IMR-90 (cell line): ENCODE data around the gene COL19A1. TPM values are rescaled to one million over a fixed set of nuclear protein-coding genes. Genes with fewer than 3 reads are reported as not detected.

Experiments used
- ATAC-seq: fragments of 200-7000 bp; cut with Tn5 transposase; 2 replicates; pipeline ENCODE4 v1.9.1; 2020; ENCODE audit warnings: low read depth, mild to moderate bottlenecking, moderate library complexity
- BruUV-seq: library from RNA; stranded (reverse); fragments of 400-500 nt; replicated peaks from 2 replicates; lab custom pipeline; 2021; lab: Mats Ljungman, UMichigan
- CTCF ChIA-PET: fragments of 300-600 bp; formaldehyde crosslinking; extraction: SDS; loops from one replicate; lab custom pipeline; 2021; ENCODE audit warnings: antibody characterized with exemption; lab: Yijun Ruan, JAX
- POLR2A ChIA-PET: fragments of 300-600 bp; sonication (Branson Sonifier 250); formaldehyde crosslinking; loops from one replicate; lab custom pipeline; 2022; ENCODE audit warnings: antibody characterized with exemption; ENCODE audit not compliant: unreplicated experiment; lab: Charles Lee
- DNase-seq: peaks from one replicate; pipeline ENCODE4 v3.0.0; 2013
- H2AFZ ChIP-seq: replicated peaks from 2 replicates; pipeline ENCODE3; 2013; ENCODE audit warnings: low read length, mild to moderate bottlenecking; ENCODE audit not compliant: poor library complexity
- H2AK5ac ChIP-seq: 2 replicates; pipeline ENCODE4 v1.6.1; 2013; ENCODE audit warnings: low read depth, low read length, inconsistent platforms
- H2AK9ac ChIP-seq: replicated peaks from 2 replicates; pipeline ENCODE3; 2013; ENCODE audit warnings: mild to moderate bottlenecking, low read depth, low read length, moderate library complexity; ENCODE audit not compliant: poor library complexity
- H2BK120ac ChIP-seq: 2 replicates; pipeline ENCODE4 v1.6.1; 2013; ENCODE audit warnings: low read depth, low read length, inconsistent platforms
- H2BK15ac ChIP-seq: 3 replicates; pipeline ENCODE4 v1.6.1; 2013; ENCODE audit warnings: low read depth, low read length, inconsistent platforms
- H2BK20ac ChIP-seq: 2 replicates; pipeline ENCODE4 v1.6.1; 2013; ENCODE audit warnings: low read depth, mild to moderate bottlenecking, inconsistent platforms, low read length, moderate library complexity
- H2BK5ac ChIP-seq: 2 replicates; pipeline ENCODE4 v1.6.1; 2013; ENCODE audit warnings: mild to moderate bottlenecking, low read depth, low read length, inconsistent platforms; ENCODE audit not compliant: poor library complexity, severe bottlenecking
- H3K14ac ChIP-seq: replicated peaks from 2 replicates; pipeline ENCODE4 v1.6.1; 2013; ENCODE audit warnings: low read depth, low read length, inconsistent platforms
- H3K18ac ChIP-seq: 2 replicates; pipeline ENCODE4 v1.6.1; 2013; ENCODE audit warnings: low read depth, low read length, control low read depth
- H3K23ac ChIP-seq: 2 replicates; pipeline ENCODE4 v1.6.1; 2013; ENCODE audit warnings: low read depth, low read length, inconsistent platforms
- H3K27ac ChIP-seq: 2 replicates; pipeline ENCODE4 v1.5.1; 2013; ENCODE audit warnings: mild to moderate bottlenecking, control low read depth, low read length; ENCODE audit not compliant: insufficient read depth
- H3K27me3 ChIP-seq: 2 replicates; pipeline ENCODE4 v1.6.1; 2013; ENCODE audit warnings: low read length; ENCODE audit not compliant: control insufficient read depth, insufficient read depth
- H3K36me3 ChIP-seq: 2 replicates; pipeline ENCODE4 v1.6.1; 2013; ENCODE audit warnings: low read length, mixed read lengths; ENCODE audit not compliant: control insufficient read depth, insufficient read depth
- H3K4ac ChIP-seq: 2 replicates; pipeline ENCODE4 v1.6.1; 2013; ENCODE audit warnings: low read depth, low read length, inconsistent platforms
- H3K4me1 ChIP-seq: 2 replicates; pipeline ENCODE4 v1.6.1; 2013; ENCODE audit warnings: low read length, mixed read lengths; ENCODE audit not compliant: control insufficient read depth, insufficient read depth
- H3K4me2 ChIP-seq: 2 replicates; pipeline ENCODE4 v1.6.1; 2013; ENCODE audit warnings: low read depth, mild to moderate bottlenecking, control low read depth, low read length, moderate library complexity
- H3K4me3 ChIP-seq: 2 replicates; pipeline ENCODE4 v1.5.1; 2013; ENCODE audit warnings: low read depth, mild to moderate bottlenecking, control low read depth, low read length, moderate library complexity; ENCODE audit not compliant: insufficient read depth
- H3K56ac ChIP-seq: 2 replicates; pipeline ENCODE4 v1.6.1; 2013; ENCODE audit warnings: low read length, inconsistent platforms; ENCODE audit not compliant: insufficient read depth; ENCODE audit errors: extremely low read depth
- H3K79me1 ChIP-seq, 2 experiments: 2 replicates each; pipeline ENCODE4 v1.6.1; 2013; ENCODE audit warnings: low read length in 2 of 2, inconsistent platforms in 1 of 2, low read depth in 1 of 2
- H3K9ac ChIP-seq: 2 replicates; pipeline ENCODE4 v1.6.1; 2013; ENCODE audit warnings: low read depth, low read length, control low read depth
- H3K9me1 ChIP-seq: 2 replicates; pipeline ENCODE4 v1.6.1; 2013; ENCODE audit warnings: low read length, inconsistent platforms; ENCODE audit not compliant: insufficient read depth
- H3K9me3 ChIP-seq: 2 replicates; pipeline ENCODE4 v1.6.1; 2013; ENCODE audit warnings: low read length; ENCODE audit not compliant: control insufficient read depth, insufficient read depth
- H4K20me1 ChIP-seq: 2 replicates; pipeline ENCODE4 v1.6.1; 2013; ENCODE audit warnings: low read length, inconsistent platforms; ENCODE audit not compliant: insufficient read depth
- H4K5ac ChIP-seq: 2 replicates; pipeline ENCODE4 v1.6.1; 2013; ENCODE audit warnings: mild to moderate bottlenecking, low read depth, low read length, control low read depth
- H4K8ac ChIP-seq, 2 experiments: 2 replicates each; pipeline ENCODE4 v1.6.1; 2013; ENCODE audit warnings: low read depth in 2 of 2, low read length in 2 of 2, control low read depth in 1 of 2, inconsistent platforms in 1 of 2
- H4K91ac ChIP-seq: 2 replicates; pipeline ENCODE4 v1.6.1; 2013; ENCODE audit warnings: low read depth, low read length, inconsistent platforms; ENCODE audit not compliant: insufficient read depth
- RFX5 ChIP-seq: IDR thresholded peaks from 2 replicates; pipeline ENCODE4 v1.8.0; 2012; ENCODE audit warnings: low read depth, mild to moderate bottlenecking, low read length, moderate library complexity
- WGBS, 2 experiments: methylation state at CpG; one replicate each; pipeline versions ENCODE4 v1.1.5 to v1.1.7; 2013; ENCODE audit warnings: missing lambda C conversion rate in 2 of 2; ENCODE audit not compliant: insufficient read length in 1 of 2; ENCODE audit errors: extremely low coverage in 2 of 2; 5-methylcytosine and 5-hydroxymethylcytosine counted together
- dilution Hi-C: fragments of 300-500 bp; cut with HindIII; formaldehyde crosslinking; loops from one replicate; pipeline ENCODE4 v1.14.3; 2018; ENCODE audit warnings: low sequenced_read_pairs; ENCODE audit not compliant: unreplicated experiment
- in situ Hi-C: fragments of 300-500 bp; cut with MboI; formaldehyde crosslinking; loops from 3 replicates; pipeline ENCODE4 v1.14.3; 2019; ENCODE audit warnings: low sequenced_read_pairs, inconsistent platforms, mixed read lengths
- intact Hi-C: fragments of 100-400 bp; cut with micrococcal nuclease; formaldehyde crosslinking; loops from 2 replicates; pipeline ENCODE4 v1.10.0; 2022
- polyA plus RNA-seq, 3 experiments: library from polyadenylated mRNA; depleted of rRNA; stranded (reverse); fragments of >200 nt; gene quantifications; 2 replicates each; pipeline ENCODE4 v1.2.3, GENCODE V29; 2012; ENCODE audit warnings: low replicate concordance in 1 of 3
- total RNA-seq: library from RNA; depleted of rRNA; stranded (reverse); fragments of >200 nt; gene quantifications from 2 replicates; pipeline ENCODE4 v1.2.3, GENCODE V29; 2012

Gene COL19A1
- total and polyA plus RNA-seq, 2 of the 4 experiments (the other 2 are of a cell fraction): under 0.01 TPM; not detected in 1

GRCh38 chr6:69875715-69876114, 9.4 kb downstream of the COL19A1 start:
- no peaks in the 10 kb centered on the region for H3K27me3 ChIP-seq
- no peak for TF ChIP-seq RFX5
- H3K27ac ChIP-seq: no peak overlapping the region
- H3K9me3 ChIP-seq: no peaks in the 10 kb centered on the region
- H3K18ac ChIP-seq: no peak overlapping the region
- ChIA-PET POLR2A (no interaction called here), CTCF (no interaction called here)
- H3K14ac ChIP-seq: no peak overlapping the region
- intact Hi-C loops: no loop called here
- H3K9ac ChIP-seq: no peak overlapping the region
- no peak overlapping the region for H2AFZ ChIP-seq
- no peak overlapping the region for H3K4me3 ChIP-seq
- no peak for DNase-seq
- no peaks in the 10 kb centered on the region for H3K79me1 ChIP-seq
- dilution Hi-C loops: no loop called here
- 80% methylated on average over 2 of the region's 3 CpGs; no CpG with 5 or more reads in 1 of the 2 experiments for WGBS, 2 experiments
- H3K4me1 ChIP-seq: no peaks in the 10 kb centered on the region
- H2BK5ac ChIP-seq: no peak overlapping the region
- no peaks in the 10 kb centered on the region for H3K9me1 ChIP-seq
- no peaks in the 10 kb centered on the region for H3K36me3 ChIP-seq
- no peak overlapping the region for H2AK5ac ChIP-seq
- no peaks in the 10 kb centered on the region for H4K20me1 ChIP-seq
- H2BK15ac ChIP-seq: no peak overlapping the region
- H3K56ac ChIP-seq: no peak overlapping the region
- H4K8ac ChIP-seq: no peak overlapping the region
- no peak overlapping the region for H4K91ac ChIP-seq
- H3K23ac ChIP-seq: no peak overlapping the region
- no peak overlapping the region for H2BK120ac ChIP-seq
- ATAC-seq: no peak
- no TSS peak for BruUV-seq
- H2AK9ac ChIP-seq: no peak overlapping the region
- H4K5ac ChIP-seq: no peak overlapping the region
- H3K4me2 ChIP-seq: no peak overlapping the region
- H2BK20ac ChIP-seq: no peak overlapping the region
- H3K4ac ChIP-seq: no peak overlapping the region
- in situ Hi-C loops: no loop called here
